KMS-11 (cell line): ENCODE measurements around the gene FMNL2.

Experiments
- H2AFZ ChIP-seq: fragments of 200-600 bp; sonication (generic); 2 replicates; pipeline ENCODE4 v1.6.1; 2016; ENCODE audit warnings: antibody characterized with exemption, mixed run types, low read depth
- H3K27ac ChIP-seq: fragments of 200-600 bp; sonication (generic); 2 replicates; pipeline ENCODE4 v1.6.1; 2016; ENCODE audit warnings: mild to moderate bottlenecking, mixed run types
- H3K27me3 ChIP-seq: fragments of 200-600 bp; sonication (generic); 2 replicates; pipeline ENCODE4 v1.6.1; 2017; ENCODE audit warnings: mild to moderate bottlenecking, low read depth, mixed run types, moderate library complexity; ENCODE audit not compliant: insufficient read depth
- H3K36me3 ChIP-seq: fragments of 200-600 bp; sonication (generic); 2 replicates; pipeline ENCODE4 v1.6.1; 2017; ENCODE audit warnings: mild to moderate bottlenecking, mixed run types; ENCODE audit not compliant: insufficient read depth
- H3K4me1 ChIP-seq: fragments of 200-600 bp; sonication (generic); 2 replicates; pipeline ENCODE4 v1.6.1; 2016; ENCODE audit warnings: mild to moderate bottlenecking, low read depth, mixed run types; ENCODE audit not compliant: poor library complexity, severe bottlenecking
- H3K4me2 ChIP-seq: fragments of 200-600 bp; sonication (generic); 2 replicates; pipeline ENCODE4 v1.7.0; 2016; ENCODE audit warnings: mild to moderate bottlenecking, mixed run types
- H3K4me3 ChIP-seq: fragments of 200-600 bp; sonication (generic); IDR thresholded peaks from 2 replicates; pipeline ENCODE4 v1.6.1; 2017; ENCODE audit warnings: low read depth, low read length, mixed read lengths; ENCODE audit not compliant: insufficient read depth
- H3K79me2 ChIP-seq: fragments of 200-600 bp; sonication (generic); 2 replicates; pipeline ENCODE4 v1.6.1; 2016; ENCODE audit warnings: low read depth, mixed run types; ENCODE audit not compliant: insufficient read depth
- H3K9ac ChIP-seq: fragments of 200-600 bp; sonication (generic); 2 replicates; pipeline ENCODE4 v1.6.1; 2016; ENCODE audit warnings: mild to moderate bottlenecking, mixed run types
- H4K20me1 ChIP-seq: fragments of 200-600 bp; sonication (generic); 2 replicates; pipeline ENCODE4 v1.6.1; 2016; ENCODE audit warnings: mild to moderate bottlenecking, mixed run types; ENCODE audit not compliant: insufficient read depth
- CTCF ChIP-seq: fragments of 200-600 bp; sonication (generic); conservative IDR thresholded peaks from 2 replicates; pipeline ENCODE4 v1.6.1; 2017; ENCODE audit warnings: low read depth, mild to moderate bottlenecking, antibody characterized with exemption, low read length, moderate library complexity, mixed read lengths

The FMNL2 gene

GRCh38 chr2:152630466-152630865, 295.5 kb downstream of the FMNL2 start:
- Histone ChIP-seq H3K4me3 (no peak overlapping the region), H3K4me2 (no peak overlapping the region), H3K27ac (no peak overlapping the region), H4K20me1 (no peaks in the 10 kb centered on the region), H3K4me1 (peaks cover 8% of the 10 kb centered on the region), H3K27me3 (no peaks in the 10 kb centered on the region), H3K36me3 (no peaks in the 10 kb centered on the region), H2AFZ (no peak overlapping the region), H3K79me2 (no peaks in the 10 kb centered on the region), H3K9ac (no peak overlapping the region)
- no peak for TF ChIP-seq CTCF

GRCh38 chr2:152632736-152633135, 297.8 kb downstream of the FMNL2 start:
- TF ChIP-seq CTCF = no peak
- H3K4me1 ChIP-seq = no peaks in the 10 kb centered on the region
- H3K79me2 ChIP-seq = no peaks in the 10 kb centered on the region
- H4K20me1 ChIP-seq = no peaks in the 10 kb centered on the region
- no peak overlapping the region for H3K4me2 ChIP-seq
- H3K9ac ChIP-seq = no peak overlapping the region
- no peak overlapping the region for H3K4me3 ChIP-seq
- no peaks in the 10 kb centered on the region for H3K27me3 ChIP-seq
- no peaks in the 10 kb centered on the region for H3K36me3 ChIP-seq
- H3K27ac ChIP-seq = no peak overlapping the region
- H2AFZ ChIP-seq = no peak overlapping the region

GRCh38 chr2:152635635-152636298, 300.8 kb downstream of the FMNL2 start:
- H3K9ac ChIP-seq = no peak overlapping the region
- no peaks in the 10 kb centered on the region for H4K20me1 ChIP-seq
- H3K4me2 ChIP-seq = no peak overlapping the region
- H3K27ac ChIP-seq = no peak overlapping the region
- no peaks in the 10 kb centered on the region for H3K36me3 ChIP-seq
- H3K27me3 ChIP-seq = no peaks in the 10 kb centered on the region
- H2AFZ ChIP-seq = no peak overlapping the region
- no peaks in the 10 kb centered on the region for H3K79me2 ChIP-seq
- no peaks in the 10 kb centered on the region for H3K4me1 ChIP-seq
- no peak overlapping the region for H3K4me3 ChIP-seq
- peak; percentile 99 for TF ChIP-seq CTCF

- Histone ChIP-seq H4K20me1 (no peaks in the 10 kb centered on the region), H2AFZ (no peak overlapping the region), H3K79me2 (no peaks in the 10 kb centered on the region), H3K27me3 (no peaks in the 10 kb centered on the region), H3K36me3 (no peaks in the 10 kb centered on the region), H3K4me1 (no peaks in the 10 kb centered on the region), H3K27ac (no peak overlapping the region), H3K4me3 (no peak overlapping the region), H3K4me2 (no peak overlapping the region), H3K9ac (no peak overlapping the region)
- no peak for TF ChIP-seq CTCF
These were observed 302.3 kb downstream of the FMNL2 start for GRCh38 chr2:152637251-152637650.
